DMS53 treated with DMSO at 0.1 percent for 48 hours (cell line): ENCODE results near the gene R3HDML.

Experiments
- DNase-seq: peaks from one replicate; lab custom pipeline; 2025; ENCODE audit not compliant: unreplicated experiment; lab: John Stamatoyannopoulos, UW

Gene R3HDML

DNA sequence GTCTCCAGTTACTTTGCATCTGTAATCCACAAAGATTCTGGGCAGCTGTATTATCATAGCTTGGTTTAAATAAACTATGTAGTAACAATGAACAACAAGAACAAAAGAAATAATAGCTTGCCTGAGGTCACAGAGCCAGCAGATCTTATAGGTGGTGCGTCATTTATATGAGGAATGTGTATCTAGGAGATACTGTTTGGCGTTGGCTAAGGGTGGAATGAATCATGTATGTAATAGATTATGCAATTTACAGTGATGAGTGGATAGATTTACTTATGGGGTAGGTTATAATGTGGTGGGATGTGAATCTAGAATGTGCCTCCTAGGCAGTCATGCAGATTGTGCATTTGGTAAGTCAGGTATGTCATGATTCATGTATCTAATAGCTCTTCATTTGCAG lies 61.5 kb downstream of the R3HDML start:
- no peak for DNase-seq

DNA sequence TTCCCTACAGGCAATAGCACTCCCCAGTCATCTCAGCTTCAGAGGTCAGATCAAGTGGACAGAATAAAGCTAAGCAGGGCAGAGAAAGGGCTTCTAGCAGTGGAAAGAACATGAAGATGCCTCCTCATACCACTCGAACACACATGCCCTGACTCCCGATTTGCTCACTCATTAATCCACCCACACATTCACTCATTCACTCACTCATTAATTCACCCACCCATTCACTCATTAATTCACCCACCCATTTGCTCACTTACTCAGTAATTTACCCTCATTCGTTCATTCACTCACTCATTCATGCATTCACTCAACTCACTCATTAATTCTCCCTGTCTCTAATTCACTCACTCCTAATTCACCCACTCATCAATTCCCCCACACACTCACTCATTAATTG lies 62.6 kb downstream of the R3HDML start:
- no peak for DNase-seq

DNA sequence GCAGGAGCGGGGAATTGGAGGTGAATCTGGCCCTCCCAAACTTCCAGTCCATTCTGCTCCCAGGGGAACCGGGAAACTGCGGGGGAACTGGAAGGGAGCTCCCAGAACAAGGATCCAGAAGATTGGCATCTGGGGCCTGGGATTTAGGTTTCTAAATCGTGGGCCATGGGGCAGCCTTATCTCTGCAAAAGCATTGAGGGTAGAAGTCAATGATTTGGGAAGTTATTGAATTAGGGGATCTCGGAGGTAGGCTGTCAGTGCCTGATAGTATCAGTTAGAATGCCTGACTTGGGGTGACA lies 63.8 kb downstream of the R3HDML start:
- no peak for DNase-seq
